Liver (tissue), 3 donors: ENCODE results near the gene LYST.

Experiments
- ATF3 ChIP-seq: IDR thresholded peaks from 2 replicates; pipeline ENCODE4 v1.6.1; 2016; ENCODE audit warnings: antibody characterized with exemption
- CTCF ChIP-seq: fragments of 150-350 bp; IDR thresholded peaks from 2 replicates; pipeline ENCODE4 v1.5.1; 2017; ENCODE audit warnings: improper control_type of control experiment, low read depth, low read length; ENCODE audit not compliant: missing input control
- EGR1 ChIP-seq, 2 donors: IDR thresholded peaks; 2 replicates each; pipeline ENCODE4 v1.6.1; 2016 to 2018; ENCODE audit warnings: antibody characterized with exemption in 2 of 2, low read depth in 2 of 2
- GABPA ChIP-seq, 2 donors: IDR thresholded peaks in 1 of 2; conservative IDR thresholded peaks in 1 of 2; 2 replicates each; pipeline ENCODE4 v1.6.1; 2016; ENCODE audit warnings: antibody characterized with exemption in 2 of 2, mild to moderate bottlenecking in 1 of 2, moderate library complexity in 1 of 2
- MAX ChIP-seq: IDR thresholded peaks from 2 replicates; pipeline ENCODE4 v1.6.1; 2016; ENCODE audit warnings: antibody characterized with exemption
- RAD21 ChIP-seq, 2 donors: IDR thresholded peaks; 2 replicates each; pipeline ENCODE4 v1.6.1; 2016; ENCODE audit warnings: antibody characterized with exemption in 2 of 2, mild to moderate bottlenecking in 2 of 2
- REST ChIP-seq: IDR thresholded peaks from 2 replicates; pipeline ENCODE4 v1.6.1; 2016; ENCODE audit warnings: antibody characterized with exemption, mild to moderate bottlenecking
- TAF1 ChIP-seq: conservative IDR thresholded peaks from 2 replicates; pipeline ENCODE4 v1.6.1; 2016; ENCODE audit warnings: antibody characterized with exemption, mild to moderate bottlenecking
- YY1 ChIP-seq: IDR thresholded peaks from 2 replicates; pipeline ENCODE4 v1.6.1; 2016; ENCODE audit warnings: antibody characterized with exemption, mild to moderate bottlenecking
- ZBTB33 ChIP-seq: IDR thresholded peaks from 2 replicates; pipeline ENCODE4 v1.6.1; 2016; ENCODE audit warnings: antibody characterized with exemption
- donor health status: healthy.
- donor health status: healthy.

GRCh38 chr1:235887676-235888075, 21.0 kb upstream of the LYST start:
- TF ChIP-seq CTCF, result no peak
- no peak for TF ChIP-seq ZBTB33
- no peak for TF ChIP-seq TAF1
- no peak for TF ChIP-seq RAD21 (IDR thresholded peaks at IDR 0.05)
- no peak for TF ChIP-seq GABPA (IDR thresholded peaks at IDR 0.05 in 1 of 2, conservative IDR thresholded peaks at IDR 0.05 in 1 of 2)
- no peak for TF ChIP-seq MAX
- TF ChIP-seq YY1, result no peak
- TF ChIP-seq REST, result no peak
- no peak for TF ChIP-seq EGR1 (IDR thresholded peaks at IDR 0.05; ENCODE audit: low read depth in 2 of 2)
- TF ChIP-seq ATF3, result no peak
